Measurements from ENCODE around the gene ABCD4. TPM values are rescaled to one million over a fixed set of nuclear protein-coding genes. Genes with fewer than 3 reads are reported as not detected.
"Not testable (repeated sequence)": the region's sequence is repeated elsewhere in the genome, so short reads cannot be mapped to it uniquely, and the experiment has no call there.

ABCD4 gene
- total RNA-seq, 1 donor from 2014 or later, result 58.6 TPM

DNA sequence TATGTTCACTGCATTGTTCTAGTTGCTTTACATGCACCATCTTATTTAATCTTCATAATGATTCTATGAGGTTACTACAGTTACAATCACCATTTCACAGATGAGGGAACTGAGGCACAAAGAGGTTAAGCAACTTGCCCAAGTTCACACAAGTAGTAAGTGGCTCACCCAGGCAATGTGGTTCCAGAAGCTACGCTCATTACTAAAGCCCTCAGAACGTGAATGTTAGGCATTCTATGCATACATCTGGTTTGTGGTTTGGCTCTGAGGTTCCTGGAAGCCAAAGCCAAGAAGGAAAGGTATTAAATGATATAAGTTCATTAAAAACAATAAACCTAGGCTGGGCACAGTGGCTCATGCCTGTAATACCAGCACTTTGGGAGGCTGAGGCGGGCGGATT is 31.2 kb upstream of the ABCD4 start:
- Mint-ChIP-seq H3K27me3 (ENCODE audit: unreplicated experiment) (peaks cover 20% of the 10 kb centered on the region), H3K9me3 (ENCODE audit: unreplicated experiment) (no peaks in the 10 kb centered on the region)
- TF ChIP-seq, protein P1, sequence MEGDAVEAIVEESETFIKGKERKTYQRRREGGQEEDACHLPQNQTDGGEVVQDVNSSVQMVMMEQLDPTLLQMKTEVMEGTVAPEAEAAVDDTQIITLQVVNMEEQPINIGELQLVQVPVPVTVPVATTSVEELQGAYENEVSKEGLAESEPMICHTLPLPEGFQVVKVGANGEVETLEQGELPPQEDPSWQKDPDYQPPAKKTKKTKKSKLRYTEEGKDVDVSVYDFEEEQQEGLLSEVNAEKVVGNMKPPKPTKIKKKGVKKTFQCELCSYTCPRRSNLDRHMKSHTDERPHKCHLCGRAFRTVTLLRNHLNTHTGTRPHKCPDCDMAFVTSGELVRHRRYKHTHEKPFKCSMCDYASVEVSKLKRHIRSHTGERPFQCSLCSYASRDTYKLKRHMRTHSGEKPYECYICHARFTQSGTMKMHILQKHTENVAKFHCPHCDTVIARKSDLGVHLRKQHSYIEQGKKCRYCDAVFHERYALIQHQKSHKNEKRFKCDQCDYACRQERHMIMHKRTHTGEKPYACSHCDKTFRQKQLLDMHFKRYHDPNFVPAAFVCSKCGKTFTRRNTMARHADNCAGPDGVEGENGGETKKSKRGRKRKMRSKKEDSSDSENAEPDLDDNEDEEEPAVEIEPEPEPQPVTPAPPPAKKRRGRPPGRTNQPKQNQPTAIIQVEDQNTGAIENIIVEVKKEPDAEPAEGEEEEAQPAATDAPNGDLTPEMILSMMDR (IDR thresholded peaks at IDR 0.05), result no peak

DNA sequence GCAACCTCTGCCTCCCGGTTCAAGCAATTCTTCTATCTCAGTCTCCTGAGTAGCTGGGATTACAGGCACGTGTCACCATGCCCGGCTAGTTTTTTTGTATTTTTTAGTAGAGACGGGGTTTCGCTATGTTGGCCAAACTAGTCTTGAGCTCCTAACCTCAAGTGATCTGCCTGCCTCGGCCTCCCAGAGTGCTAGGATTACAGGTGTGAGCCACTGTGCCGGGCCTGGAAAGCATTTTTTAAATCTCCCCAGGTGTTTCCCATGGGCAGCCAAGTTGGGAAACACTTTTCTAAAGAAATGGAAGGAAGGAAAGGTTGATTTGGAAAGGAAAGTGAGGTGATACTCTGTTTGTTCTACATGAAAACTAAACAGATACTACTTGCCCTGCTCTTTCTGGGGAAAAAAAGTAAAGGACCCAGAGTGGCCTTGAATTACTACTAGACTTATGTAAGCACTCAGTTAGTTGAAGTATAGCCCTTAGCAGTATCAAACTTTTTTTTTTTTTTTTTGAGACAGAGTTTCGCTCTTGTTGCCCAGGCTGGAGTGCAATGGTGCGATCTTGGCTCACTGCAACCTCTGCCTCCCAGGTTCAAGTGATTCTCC is 27.3 kb upstream of the ABCD4 start:
- not testable (repeated sequence) for H3K27ac Mint-ChIP-seq (ENCODE audit: unreplicated experiment); H3K9me3 Mint-ChIP-seq (ENCODE audit: unreplicated experiment); DNase-seq (ENCODE audit: extremely low spot score, unreplicated experiment); H3K4me3 Mint-ChIP-seq (ENCODE audit: unreplicated experiment); H3K36me3 Mint-ChIP-seq (ENCODE audit: unreplicated experiment); H3K4me1 Mint-ChIP-seq (ENCODE audit: unreplicated experiment)
- peaks cover 25% of the 10 kb centered on the region for H3K27me3 Mint-ChIP-seq (ENCODE audit: unreplicated experiment)

More for the DNA sequence above, 31.2 kb upstream of the ABCD4 start:
- DNase-seq (ENCODE audit: extremely low spot score, unreplicated experiment), result no peak
- Mint-ChIP-seq H3K36me3 (ENCODE audit: unreplicated experiment) (no peaks in the 10 kb centered on the region), H3K27ac (ENCODE audit: unreplicated experiment) (no peak overlapping the region), H3K4me3 (ENCODE audit: unreplicated experiment) (no peak overlapping the region), H3K4me1 (ENCODE audit: unreplicated experiment) (no peaks in the 10 kb centered on the region)

DNA sequence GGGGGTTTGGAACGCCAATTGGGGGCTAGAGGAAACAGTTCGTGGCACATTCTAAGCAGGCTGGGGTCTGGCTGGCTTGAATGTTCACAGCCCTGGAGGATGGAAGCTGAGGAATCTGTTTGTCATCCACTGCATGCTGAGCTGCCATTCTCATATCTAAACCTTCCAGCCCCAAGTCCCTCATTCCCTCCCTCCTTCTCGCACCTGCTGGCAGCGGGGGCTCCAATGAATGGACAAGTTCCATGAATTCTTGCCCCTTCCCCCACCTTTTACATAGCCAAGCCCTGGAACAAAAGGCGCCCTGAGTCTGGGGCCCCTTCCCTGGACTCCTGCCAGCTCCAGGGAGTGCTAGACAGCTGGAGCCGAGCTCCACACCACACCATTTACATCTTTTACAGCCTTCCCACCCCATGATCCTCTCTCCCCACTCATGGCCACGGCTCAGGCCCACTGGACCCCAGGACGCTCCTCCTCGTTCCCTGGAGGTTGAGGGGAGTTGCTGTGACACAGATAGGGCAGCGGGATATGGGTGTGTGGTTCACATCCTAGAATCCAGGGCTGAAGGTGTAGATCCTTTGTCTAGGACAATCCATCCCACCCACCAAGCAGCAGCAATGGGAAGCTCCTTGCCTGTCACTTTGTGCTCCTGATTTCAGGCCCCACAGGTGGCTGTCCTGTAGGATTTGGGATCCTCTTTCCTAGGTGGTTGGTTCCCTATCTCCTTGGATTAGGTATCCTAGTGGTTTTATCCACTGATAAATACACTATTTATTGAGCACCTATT is 23.8 kb upstream of the ABCD4 start:
- TF ChIP-seq, protein P1 (IDR thresholded peaks at IDR 0.05), result no peak
- H3K27ac Mint-ChIP-seq (ENCODE audit: unreplicated experiment), result no peak overlapping the region

DNA sequence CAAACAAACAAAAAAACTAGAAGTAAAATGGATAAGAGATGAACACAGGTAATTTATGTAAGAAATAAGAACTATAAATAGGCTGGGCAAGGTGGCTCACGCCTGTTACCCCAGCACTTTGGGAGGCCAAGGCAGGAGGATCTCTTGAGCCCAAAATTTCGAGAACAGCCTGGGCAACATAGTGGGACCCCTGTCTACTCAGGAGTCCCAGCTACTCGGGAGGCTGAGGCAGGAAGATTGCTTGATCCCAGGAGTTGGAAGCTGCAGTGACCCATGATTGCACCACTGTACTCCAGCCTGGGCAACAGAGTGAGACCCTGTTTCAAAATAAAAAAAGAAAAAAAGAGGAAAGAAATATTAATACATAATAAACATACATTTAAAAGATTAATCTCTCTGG is 22.7 kb upstream of the ABCD4 start:
- peaks cover 5% of the 10 kb centered on the region for H3K4me1 Mint-ChIP-seq (ENCODE audit: unreplicated experiment)
- H3K36me3 Mint-ChIP-seq (ENCODE audit: unreplicated experiment), result no peaks in the 10 kb centered on the region
- H3K27ac Mint-ChIP-seq (ENCODE audit: unreplicated experiment), result no peak overlapping the region
- TF ChIP-seq, protein P1 (IDR thresholded peaks at IDR 0.05), result no peak
- no peak for DNase-seq (ENCODE audit: extremely low spot score, unreplicated experiment)
- no peaks in the 10 kb centered on the region for H3K9me3 Mint-ChIP-seq (ENCODE audit: unreplicated experiment)
- no peak overlapping the region for H3K4me3 Mint-ChIP-seq (ENCODE audit: unreplicated experiment)
- H3K27me3 Mint-ChIP-seq (ENCODE audit: unreplicated experiment), result peaks cover 31% of the 10 kb centered on the region

More for the DNA sequence above, 23.8 kb upstream of the ABCD4 start:
- no peak overlapping the region for H3K4me3 Mint-ChIP-seq (ENCODE audit: unreplicated experiment)
- peaks cover 5% of the 10 kb centered on the region for H3K4me1 Mint-ChIP-seq (ENCODE audit: unreplicated experiment)
- H3K9me3 Mint-ChIP-seq (ENCODE audit: unreplicated experiment), result no peaks in the 10 kb centered on the region
- no peaks in the 10 kb centered on the region for H3K36me3 Mint-ChIP-seq (ENCODE audit: unreplicated experiment)
- DNase-seq (ENCODE audit: extremely low spot score, unreplicated experiment), result no peak
- H3K27me3 Mint-ChIP-seq (ENCODE audit: unreplicated experiment), result peaks cover 26% of the 10 kb centered on the region

DNA sequence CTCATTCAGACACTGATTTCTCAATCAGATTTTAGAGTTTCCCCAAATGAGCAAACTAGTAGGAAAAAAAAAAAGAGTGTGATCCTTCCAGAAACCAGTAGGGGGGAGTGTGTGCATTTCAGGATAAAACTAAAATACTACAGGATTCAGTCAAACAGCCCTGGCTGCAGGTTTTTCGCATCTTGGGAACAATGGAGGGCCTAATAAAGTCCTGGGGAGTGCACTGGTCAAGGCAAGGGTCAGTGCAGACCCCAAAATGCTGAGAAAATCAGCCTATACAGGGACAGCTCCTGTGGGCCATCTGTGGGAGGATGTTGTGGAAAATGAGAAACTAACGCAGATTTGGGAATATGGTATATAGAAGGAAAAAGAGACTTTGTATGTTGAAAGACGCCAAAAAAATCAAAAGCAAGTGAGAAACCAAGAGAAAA is 22.2 kb upstream of the ABCD4 start:
- no peaks in the 10 kb centered on the region for H3K36me3 Mint-ChIP-seq (ENCODE audit: unreplicated experiment)
- H3K4me1 Mint-ChIP-seq (ENCODE audit: unreplicated experiment), result peaks cover 5% of the 10 kb centered on the region
- TF ChIP-seq, protein P1 (IDR thresholded peaks at IDR 0.05), result peak; percentile 71
- H3K27me3 Mint-ChIP-seq (ENCODE audit: unreplicated experiment), result peaks cover 31% of the 10 kb centered on the region
- no peak for DNase-seq (ENCODE audit: extremely low spot score, unreplicated experiment)
- no peaks in the 10 kb centered on the region for H3K9me3 Mint-ChIP-seq (ENCODE audit: unreplicated experiment)
- no peak overlapping the region for H3K27ac Mint-ChIP-seq (ENCODE audit: unreplicated experiment)
- no peak overlapping the region for H3K4me3 Mint-ChIP-seq (ENCODE audit: unreplicated experiment)
